Upper lobe of left lung (tissue), 6 donors: ENCODE data around the gene SPNS1. TPM values are rescaled to one million over a fixed set of nuclear protein-coding genes. Genes with fewer than 3 reads are reported as not detected.
"Not testable (repeated sequence)": the region's sequence is repeated elsewhere in the genome, so short reads cannot be mapped to it uniquely, and the experiment has no call there.

Experiments
- ATAC-seq, 2 donors: fragments of 200-7000 bp; cut with Tn5 transposase; one replicate each; pipeline ENCODE4 v1.9.1; 2022; ENCODE audit warnings: mild to moderate bottlenecking in 2 of 2, moderate library complexity in 2 of 2; ENCODE audit not compliant: low FRiP score in 2 of 2
- DNase-seq, 2 donors: peaks; one replicate each; pipeline ENCODE4 v3.0.0-alpha.2; 2019 to 2020
- H3K27ac ChIP-seq, 4 donors: fragments of 200-600 bp; sonication (generic); one replicate each; pipeline ENCODE4 v1.5.1; 2016 to 2019
- H3K27me3 ChIP-seq, 4 donors: fragments of 200-600 bp; sonication (generic); one replicate each; pipeline ENCODE4 v1.5.1; 2017 to 2019
- H3K36me3 ChIP-seq, 4 donors: fragments of 200-600 bp; sonication (generic); one replicate each; pipeline ENCODE4 v1.5.1; 2016 to 2019
- H3K4me1 ChIP-seq, 4 donors: fragments of 200-600 bp; sonication (generic); one replicate each; pipeline ENCODE4 v1.5.1; 2018 to 2019
- H3K4me3 ChIP-seq, 4 donors: fragments of 200-600 bp; sonication (generic); one replicate each; pipeline ENCODE4 v1.5.1; 2017 to 2019; ENCODE audit warnings: mild to moderate bottlenecking in 2 of 4, moderate library complexity in 1 of 4
- H3K9me3 ChIP-seq, 4 donors: fragments of 200-600 bp; sonication (generic); one replicate each; pipeline ENCODE4 v1.5.1; 2018 to 2019
- EP300 ChIP-seq, 4 donors: sonication (generic); formaldehyde crosslinking; IDR thresholded peaks; one replicate each; pipeline ENCODE4 v1.5.1; 2017; ENCODE audit warnings: antibody characterized with exemption in 4 of 4, control low read depth in 2 of 4
- POLR2A ChIP-seq, 4 donors: fragments of 450-650 bp; IDR thresholded peaks; one replicate each; pipeline ENCODE4 v1.5.1; 2016 to 2017; ENCODE audit warnings: antibody characterized with exemption in 4 of 4, mild to moderate bottlenecking in 2 of 4
- POLR2AphosphoS5 ChIP-seq, 2 donors: sonication (generic); formaldehyde crosslinking; IDR thresholded peaks; one replicate each; pipeline ENCODE4 v1.5.1; 2017; ENCODE audit warnings: antibody characterized with exemption in 2 of 2
- WGBS, 2 donors: methylation state at CpG; one replicate each; pipeline ENCODE4 v1.1.5; 2017 to 2018; 5-methylcytosine and 5-hydroxymethylcytosine counted together
- total RNA-seq, 6 donors: library from RNA; depleted of rRNA in 4 of 6; stranded (reverse); fragments of >200 nt in 4 of 6; gene quantifications; one replicate each; pipeline versions ENCODE4 v1.1.0 to v1.2.1, GENCODE V29; 2016 to 2021
- TF ChIP-seq, protein P1 (sequence below), 6 experiments: fragments of 450-650 bp in 4 of 6; fragments of 200-600 bp in 2 of 6; sonication (generic) in 2 of 6; IDR thresholded peaks; one replicate each; pipeline ENCODE4 v1.5.1; 2016 to 2019; ENCODE audit warnings: antibody characterized with exemption in 6 of 6
- donor health status: DM: no; HTN: no; CAD: no; lungs with moderate emphysema.
- donor health status: DM: no; HTN: yes; CAD: no; lungs with severe emphysema.

Gene SPNS1
- total RNA-seq, 6 donors from 2014 or later: 23.4 to 84.7 (median 68.7) TPM

- H3K27me3 ChIP-seq: no peaks in the 10 kb centered on the region
- no peaks in the 10 kb centered on the region for H3K4me1 ChIP-seq
- H3K4me3 ChIP-seq: no peak overlapping the region
- no peaks in the 10 kb centered on the region for H3K9me3 ChIP-seq
- H3K27ac ChIP-seq: no peak overlapping the region
- WGBS, 2 donors: 92 to 95% methylated on average over 10 of the region's 10 CpGs
- DNase-seq (no peak), ATAC-seq (no peak)
- H3K36me3 ChIP-seq: peaks cover 0 to 29% (median 14%) of the 10 kb centered on the region in 4 donors
- TF ChIP-seq POLR2A (IDR thresholded peaks at IDR 0.05): no peak
- TF ChIP-seq, protein P1, sequence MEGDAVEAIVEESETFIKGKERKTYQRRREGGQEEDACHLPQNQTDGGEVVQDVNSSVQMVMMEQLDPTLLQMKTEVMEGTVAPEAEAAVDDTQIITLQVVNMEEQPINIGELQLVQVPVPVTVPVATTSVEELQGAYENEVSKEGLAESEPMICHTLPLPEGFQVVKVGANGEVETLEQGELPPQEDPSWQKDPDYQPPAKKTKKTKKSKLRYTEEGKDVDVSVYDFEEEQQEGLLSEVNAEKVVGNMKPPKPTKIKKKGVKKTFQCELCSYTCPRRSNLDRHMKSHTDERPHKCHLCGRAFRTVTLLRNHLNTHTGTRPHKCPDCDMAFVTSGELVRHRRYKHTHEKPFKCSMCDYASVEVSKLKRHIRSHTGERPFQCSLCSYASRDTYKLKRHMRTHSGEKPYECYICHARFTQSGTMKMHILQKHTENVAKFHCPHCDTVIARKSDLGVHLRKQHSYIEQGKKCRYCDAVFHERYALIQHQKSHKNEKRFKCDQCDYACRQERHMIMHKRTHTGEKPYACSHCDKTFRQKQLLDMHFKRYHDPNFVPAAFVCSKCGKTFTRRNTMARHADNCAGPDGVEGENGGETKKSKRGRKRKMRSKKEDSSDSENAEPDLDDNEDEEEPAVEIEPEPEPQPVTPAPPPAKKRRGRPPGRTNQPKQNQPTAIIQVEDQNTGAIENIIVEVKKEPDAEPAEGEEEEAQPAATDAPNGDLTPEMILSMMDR (IDR thresholded peaks at IDR 0.05): no peak
- no peak for TF ChIP-seq POLR2AphosphoS5 (IDR thresholded peaks at IDR 0.05)
- no peak for TF ChIP-seq EP300 (IDR thresholded peaks at IDR 0.05)
These were observed 17.9 kb downstream of the SPNS1 start for GRCh38 chr16:28992496-28992895.

DNA sequence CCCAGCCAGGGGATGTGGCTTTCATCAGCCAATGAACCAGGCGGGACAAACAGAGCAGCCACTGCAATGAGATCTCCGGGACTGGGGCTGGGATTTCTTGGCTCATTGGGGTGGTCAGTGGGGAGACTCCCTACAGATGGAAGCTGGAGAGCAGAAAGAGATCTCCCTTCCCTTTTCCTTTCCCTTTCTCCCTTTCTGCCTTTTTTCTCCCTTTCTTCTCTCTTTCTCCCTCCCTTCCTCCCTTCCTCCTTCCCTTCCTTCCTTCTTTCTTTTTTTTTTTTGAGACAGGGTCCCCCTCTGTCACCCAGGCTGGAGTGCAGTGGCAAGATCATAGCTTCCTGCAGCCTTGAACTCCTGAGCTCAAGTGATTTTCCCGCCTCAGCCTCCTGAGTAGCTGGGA is 24.3 kb downstream of the SPNS1 start:
- WGBS, 2 donors: 75% methylated on average over 3 of the region's 3 CpGs
- ATAC-seq: no peak
- H3K4me3 ChIP-seq: no peak overlapping the region
- no peak for DNase-seq
- H3K27ac ChIP-seq: no peak overlapping the region
- TF ChIP-seq POLR2A (IDR thresholded peaks at IDR 0.05): no peak
- TF ChIP-seq EP300 (IDR thresholded peaks at IDR 0.05): no peak
- TF ChIP-seq POLR2AphosphoS5 (IDR thresholded peaks at IDR 0.05): no peak
- TF ChIP-seq, protein P1 (IDR thresholded peaks at IDR 0.05): no peak
- no peaks in the 10 kb centered on the region for H3K9me3 ChIP-seq
- no peaks in the 10 kb centered on the region for H3K4me1 ChIP-seq
- H3K27me3 ChIP-seq: no peaks in the 10 kb centered on the region
- no peaks in the 10 kb centered on the region for H3K36me3 ChIP-seq

DNA sequence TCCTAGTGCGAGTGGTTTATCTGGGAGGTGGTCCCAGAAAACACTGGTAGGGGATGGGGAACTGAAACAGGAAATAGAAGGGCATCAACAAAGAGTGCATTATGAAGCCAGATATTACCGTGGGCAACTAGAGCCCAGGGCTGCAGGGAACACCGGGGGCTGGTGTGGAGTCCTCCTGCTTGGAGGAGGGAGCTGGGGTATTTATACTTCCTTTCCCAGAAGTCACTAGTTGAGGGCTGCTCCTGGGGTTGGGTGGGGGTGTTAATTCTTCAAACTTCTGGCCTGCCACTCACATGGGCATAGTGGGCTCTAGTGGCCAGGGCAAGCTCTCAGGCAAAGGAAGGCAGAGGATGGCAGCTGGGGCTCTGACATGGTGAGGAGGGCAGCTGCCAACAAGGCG is 25.0 kb downstream of the SPNS1 start:
- Histone ChIP-seq H3K4me3 (no peak overlapping the region), H3K4me1 (no peaks in the 10 kb centered on the region), H3K36me3 (no peaks in the 10 kb centered on the region), H3K9me3 (no peaks in the 10 kb centered on the region), H3K27me3 (no peaks in the 10 kb centered on the region), H3K27ac (no peak overlapping the region)
- TF ChIP-seq POLR2A (IDR thresholded peaks at IDR 0.05) (no peak), POLR2AphosphoS5 (IDR thresholded peaks at IDR 0.05) (no peak), EP300 (IDR thresholded peaks at IDR 0.05) (no peak)
- TF ChIP-seq, protein P1 (IDR thresholded peaks at IDR 0.05): no peak
- no peak for DNase-seq
- ATAC-seq: no peak
- WGBS, 2 donors: 47 to 56% methylated on average over 4 of the region's 4 CpGs

DNA sequence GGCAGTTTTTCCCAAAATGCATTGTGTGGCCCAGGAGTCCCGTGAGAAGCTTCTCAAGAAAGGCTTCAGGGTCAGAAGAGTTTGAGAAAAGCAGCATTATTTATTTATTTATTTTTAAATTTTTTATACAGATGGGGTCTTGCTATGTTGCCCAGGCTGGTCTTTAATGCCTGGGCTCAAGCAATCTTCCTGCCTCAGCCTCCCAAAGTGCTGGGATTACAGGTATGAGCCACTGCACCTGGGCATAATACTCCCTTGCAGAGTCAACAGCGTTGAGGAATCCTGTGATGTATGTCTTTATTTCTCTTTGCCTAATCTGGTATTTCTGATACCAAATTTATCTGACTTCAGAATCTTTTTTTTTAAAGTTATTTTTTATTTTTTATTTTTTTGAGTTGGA is 25.4 kb downstream of the SPNS1 start:
- no peaks in the 10 kb centered on the region for H3K9me3 ChIP-seq
- no peaks in the 10 kb centered on the region for H3K36me3 ChIP-seq
- no peaks in the 10 kb centered on the region for H3K4me1 ChIP-seq
- no peak for TF ChIP-seq POLR2A (IDR thresholded peaks at IDR 0.05)
- no peak for TF ChIP-seq EP300 (IDR thresholded peaks at IDR 0.05)
- TF ChIP-seq, protein P1 (IDR thresholded peaks at IDR 0.05): no peak
- TF ChIP-seq POLR2AphosphoS5 (IDR thresholded peaks at IDR 0.05): no peak
- no peak overlapping the region for H3K4me3 ChIP-seq
- WGBS, 2 donors: 82 to 93% methylated on average over 2 of the region's 2 CpGs
- ATAC-seq (no peak), DNase-seq (no peak)
- H3K27me3 ChIP-seq: no peaks in the 10 kb centered on the region
- no peak overlapping the region for H3K27ac ChIP-seq

DNA sequence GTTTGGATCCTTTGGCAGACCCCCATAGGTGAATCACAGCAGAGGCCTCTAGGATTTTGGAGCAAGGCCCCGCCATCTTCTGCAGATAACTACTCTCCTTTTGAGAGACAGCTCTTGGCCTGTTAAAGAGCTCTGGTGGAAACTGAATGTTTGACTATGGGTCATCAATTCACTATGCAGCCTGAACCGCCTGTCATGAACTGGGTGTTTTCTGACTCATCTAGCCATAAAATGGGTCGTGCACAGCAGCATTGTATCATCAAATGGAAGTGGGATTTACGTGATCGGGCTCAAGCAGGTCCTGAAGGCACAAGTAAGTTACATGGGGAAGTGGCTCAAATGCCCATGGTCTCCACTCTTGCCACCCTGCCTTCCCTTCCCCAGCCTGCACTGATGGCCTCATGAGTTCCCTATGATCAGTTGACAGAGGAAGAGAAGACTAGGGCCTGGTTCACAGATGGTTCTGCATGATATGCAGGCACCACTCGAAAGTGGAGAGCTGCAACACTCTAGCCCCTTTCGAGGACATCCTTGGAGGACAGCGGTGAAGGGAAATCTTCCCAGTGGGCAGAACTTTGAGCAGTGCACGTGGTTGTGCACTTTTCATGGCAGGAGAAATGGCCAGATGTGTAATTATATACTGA is 30.0 kb downstream of the SPNS1 start:
- not testable (repeated sequence) for DNase-seq, H3K36me3 ChIP-seq, H3K4me1 ChIP-seq, ATAC-seq, H3K27me3 ChIP-seq, H3K27ac ChIP-seq, H3K4me3 ChIP-seq, H3K9me3 ChIP-seq
- WGBS, 2 donors: 72 to 82% methylated on average over 8 to 9 of the region's 9 CpGs
